OCI-LY3 (cell line): Measurements from ENCODE around the gene BMP7.

Experiments
- EZH2phosphoT487 ChIP-seq: fragments of 200-600 bp; shearing (Covaris generic); IDR thresholded peaks from 2 replicates; pipeline ENCODE4 v1.6.1; 2018; ENCODE audit warnings: antibody characterized with exemption, mixed run types, low read depth
- TF ChIP-seq, protein P1 (sequence below): fragments of 200-600, 300-600 bp; sonication (generic); IDR thresholded peaks from 2 replicates; pipeline ENCODE4 v1.5.1; 2014; ENCODE audit warnings: antibody characterized with exemption, low read length, low read depth

DNA sequence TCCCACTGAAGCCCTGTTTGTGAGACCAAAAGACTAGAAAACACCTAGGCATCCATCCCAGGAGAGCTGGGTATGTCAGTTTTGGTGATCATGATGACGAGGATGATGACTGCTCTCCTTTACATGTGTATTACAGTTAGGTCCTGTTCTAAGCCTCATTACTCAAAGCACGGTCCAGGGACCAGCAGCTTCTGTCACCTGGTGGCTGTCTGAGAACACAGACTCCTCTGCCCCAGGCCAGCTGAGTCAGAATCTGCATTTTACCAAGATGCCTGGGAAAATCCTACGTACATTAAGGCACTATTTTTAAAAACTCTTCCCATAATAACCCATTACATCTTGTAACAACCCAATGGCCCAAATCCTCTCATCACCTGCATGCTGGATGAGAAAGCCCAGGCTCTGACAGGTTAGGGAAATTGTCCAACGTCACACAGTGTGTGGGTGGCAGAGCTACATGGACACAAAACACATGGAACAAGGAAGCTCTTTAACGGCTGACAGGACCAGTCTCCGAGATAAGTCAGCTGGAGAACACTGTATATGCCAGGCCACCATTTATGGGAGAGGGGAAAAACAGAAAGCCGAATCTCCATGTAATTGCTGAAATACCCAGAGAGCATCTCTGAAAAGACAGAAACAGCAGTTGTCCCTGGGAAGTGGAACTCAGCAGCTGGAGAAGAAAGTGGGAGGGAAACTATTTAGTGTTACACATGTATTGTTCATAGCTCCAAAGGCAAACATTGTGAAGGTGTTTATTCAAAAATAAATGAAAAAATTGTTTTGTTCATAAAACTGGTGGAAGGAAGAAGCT is 65.4 kb downstream of the BMP7 start:
- TF ChIP-seq, protein P1, sequence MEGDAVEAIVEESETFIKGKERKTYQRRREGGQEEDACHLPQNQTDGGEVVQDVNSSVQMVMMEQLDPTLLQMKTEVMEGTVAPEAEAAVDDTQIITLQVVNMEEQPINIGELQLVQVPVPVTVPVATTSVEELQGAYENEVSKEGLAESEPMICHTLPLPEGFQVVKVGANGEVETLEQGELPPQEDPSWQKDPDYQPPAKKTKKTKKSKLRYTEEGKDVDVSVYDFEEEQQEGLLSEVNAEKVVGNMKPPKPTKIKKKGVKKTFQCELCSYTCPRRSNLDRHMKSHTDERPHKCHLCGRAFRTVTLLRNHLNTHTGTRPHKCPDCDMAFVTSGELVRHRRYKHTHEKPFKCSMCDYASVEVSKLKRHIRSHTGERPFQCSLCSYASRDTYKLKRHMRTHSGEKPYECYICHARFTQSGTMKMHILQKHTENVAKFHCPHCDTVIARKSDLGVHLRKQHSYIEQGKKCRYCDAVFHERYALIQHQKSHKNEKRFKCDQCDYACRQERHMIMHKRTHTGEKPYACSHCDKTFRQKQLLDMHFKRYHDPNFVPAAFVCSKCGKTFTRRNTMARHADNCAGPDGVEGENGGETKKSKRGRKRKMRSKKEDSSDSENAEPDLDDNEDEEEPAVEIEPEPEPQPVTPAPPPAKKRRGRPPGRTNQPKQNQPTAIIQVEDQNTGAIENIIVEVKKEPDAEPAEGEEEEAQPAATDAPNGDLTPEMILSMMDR = no peak
- no peak for TF ChIP-seq EZH2phosphoT487
